Lower leg skin (tissue), 4 donors: ENCODE results near the gene CCDC9B. TPM values are rescaled to one million over a fixed set of nuclear protein-coding genes. Genes with fewer than 3 reads are reported as not detected.

Source experiments
- DNase-seq, 2 donors: peaks; one replicate each; pipeline ENCODE4 v3.0.0-alpha.2; 2019; ENCODE audit warnings: low spot score in 2 of 2
- H3K4me3 ChIP-seq: fragments of 200-600 bp; sonication (generic); 2 replicates; pipeline ENCODE4 v1.5.1; 2017; ENCODE audit warnings: mild to moderate bottlenecking, low read depth; ENCODE audit not compliant: poor library complexity, severe bottlenecking
- CTCF ChIP-seq, 3 donors: fragments of 450-650 bp; IDR thresholded peaks; one replicate each; pipeline ENCODE4 v1.5.1; 2016; ENCODE audit warnings: antibody characterized with exemption in 3 of 3, mild to moderate bottlenecking in 3 of 3, moderate library complexity in 2 of 3
- POLR2A ChIP-seq, 2 donors: fragments of 450-650 bp; IDR thresholded peaks; one replicate each; pipeline ENCODE4 v1.6.1; 2016 to 2017; ENCODE audit warnings: antibody characterized with exemption in 2 of 2, mild to moderate bottlenecking in 1 of 2, moderate library complexity in 1 of 2
- WGBS, 2 donors: methylation state at CpG; one replicate each; pipeline ENCODE4 v1.1.5; 2018; 5-methylcytosine and 5-hydroxymethylcytosine counted together
- intact Hi-C: fragments of 100-400 bp; cut with DNase I; formaldehyde crosslinking; loops from one replicate; pipeline ENCODE4 v1.15.0; 2023; ENCODE audit warnings: low total_unique reads
- total RNA-seq, 4 donors: library from RNA; depleted of rRNA; stranded (reverse); fragments of >200 nt; gene quantifications; one replicate each; pipeline ENCODE4 v1.1.0, GENCODE V29; 2016

Gene CCDC9B
- total RNA-seq, 4 donors from 2014 or later: 17.4 to 28.6 (median 24.7) TPM

DNA sequence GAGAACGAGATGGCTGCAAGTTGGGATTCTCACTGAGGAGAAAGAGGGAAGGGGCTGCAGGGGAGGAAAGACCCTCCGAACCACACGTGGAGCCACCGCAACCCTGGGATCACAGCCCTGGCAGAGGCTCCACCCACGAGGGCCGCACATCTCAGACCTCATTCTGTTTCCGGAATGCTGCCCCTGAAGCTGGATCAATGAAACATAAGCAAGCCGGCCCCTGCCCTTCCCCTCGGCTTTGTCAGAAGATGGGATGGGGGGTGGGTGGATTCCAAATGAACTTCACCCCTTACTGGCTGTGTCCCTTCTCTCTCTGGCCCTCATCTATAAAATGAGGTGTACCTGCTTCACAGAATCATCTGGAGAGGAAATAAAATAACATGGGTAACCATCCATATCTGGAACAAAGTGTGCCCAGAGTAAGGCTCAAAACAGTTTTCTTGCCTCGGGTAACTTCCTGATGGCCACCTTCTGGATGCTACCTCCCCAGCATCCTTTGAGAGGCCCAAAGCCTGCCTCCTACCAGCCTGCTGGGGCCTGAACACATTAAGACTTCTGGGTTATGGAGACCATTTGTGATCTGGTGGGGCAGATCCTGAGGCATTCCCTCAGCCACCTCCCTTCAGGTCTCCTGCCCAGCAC, 4.6 kb upstream of the CCDC9B start:
- no peak overlapping the region for H3K4me3 ChIP-seq
- WGBS, 2 donors: 68 to 75% methylated on average over 10 of the region's 10 CpGs
- no peak for DNase-seq
- intact Hi-C loops: no loop called here
- TF ChIP-seq CTCF (IDR thresholded peaks at IDR 0.05) (no peak), POLR2A (IDR thresholded peaks at IDR 0.05) (no peak)

- no peak for TF ChIP-seq POLR2A (IDR thresholded peaks at IDR 0.05)
- peak in 1 of 3 donors; percentile 21 for TF ChIP-seq CTCF (IDR thresholded peaks at IDR 0.05)
- DNase-seq: no peak
- H3K4me3 ChIP-seq: no peak overlapping the region
- WGBS, 2 donors: 26 to 30% methylated on average over 15 of the region's 15 CpGs
- intact Hi-C loops: no loop called here
Observed at GRCh38 chr15:40344631-40345120, 3.9 kb upstream of the CCDC9B start.

DNA sequence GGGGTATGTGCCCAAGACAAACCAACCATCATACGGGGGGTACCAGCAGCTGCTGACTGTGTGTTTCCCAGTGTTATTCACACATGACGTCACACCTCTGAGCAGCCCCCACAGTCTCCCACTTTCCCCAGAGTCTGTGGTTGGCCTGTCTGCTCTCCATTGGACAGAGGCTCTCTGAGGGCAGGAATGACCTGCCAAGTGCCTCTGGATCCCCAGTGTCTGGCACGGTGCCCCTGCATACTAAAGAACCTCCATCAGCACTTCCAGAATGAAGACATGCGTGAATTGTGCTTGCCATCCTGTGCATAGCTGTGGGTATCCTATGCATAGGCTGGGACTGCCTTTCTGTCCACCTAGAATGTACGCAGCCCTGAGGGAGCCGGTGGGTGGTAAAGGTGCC, 3.5 kb upstream of the CCDC9B start:
- no peak for DNase-seq
- WGBS, 2 donors: 45 to 48% methylated on average over 6 of the region's 6 CpGs
- intact Hi-C loops: no loop called here
- H3K4me3 ChIP-seq: no peak overlapping the region
- TF ChIP-seq POLR2A (IDR thresholded peaks at IDR 0.05) (no peak), CTCF (IDR thresholded peaks at IDR 0.05) (no peak)

- H3K4me3 ChIP-seq: no peak overlapping the region
- TF ChIP-seq POLR2A (IDR thresholded peaks at IDR 0.05) (no peak), CTCF (IDR thresholded peaks at IDR 0.05) (no peak)
- DNase-seq: no peak
- 76 to 80% methylated on average over 10 of the region's 10 CpGs for WGBS, 2 donors
- intact Hi-C loops: no loop called here
Observed at GRCh38 chr15:40343512-40343911, 2.8 kb upstream of the CCDC9B start.

DNA sequence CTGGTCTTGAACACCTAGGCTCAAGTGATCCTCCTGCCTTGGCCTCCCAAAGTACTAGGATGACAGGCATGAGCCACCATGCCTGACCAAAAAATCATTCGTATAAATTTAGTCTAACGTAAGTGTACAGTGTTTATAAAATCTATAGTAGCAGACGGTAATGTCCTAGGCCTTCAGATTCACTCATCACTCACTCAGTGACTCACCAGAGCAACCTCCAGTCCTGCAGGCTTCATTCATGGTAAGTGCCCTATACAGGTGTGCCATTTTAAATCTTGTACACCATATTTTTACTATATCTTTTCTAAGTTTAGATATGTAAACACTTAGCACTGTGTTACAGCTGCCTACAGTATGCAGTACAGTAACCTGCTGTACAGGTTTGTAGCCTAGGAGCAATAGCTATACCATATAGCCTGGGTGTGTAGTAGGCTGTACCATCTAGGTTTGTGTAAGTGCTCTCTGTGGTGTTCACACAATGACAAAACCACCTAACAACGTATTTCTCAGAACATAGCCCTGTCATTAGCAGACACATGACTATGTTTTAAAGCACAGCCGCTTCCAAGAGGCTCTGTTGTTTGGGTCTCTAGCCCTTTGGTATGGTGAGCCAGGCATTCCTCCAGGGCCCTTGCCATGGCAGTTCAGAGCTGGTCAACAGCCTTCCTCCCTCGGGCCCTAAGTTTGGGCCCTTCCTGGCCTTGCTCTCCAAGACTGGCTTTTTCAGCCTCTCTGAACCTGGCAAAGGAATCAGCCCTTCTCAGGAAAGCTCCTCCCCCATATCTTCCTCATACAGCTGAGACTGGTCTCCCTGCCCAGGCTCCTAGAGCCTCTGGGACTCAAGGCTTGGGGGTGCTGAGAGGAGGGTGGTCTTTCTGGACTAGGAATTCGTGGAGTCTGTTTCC, 1.9 kb upstream of the CCDC9B start:
- no peak overlapping the region for H3K4me3 ChIP-seq
- TF ChIP-seq POLR2A (IDR thresholded peaks at IDR 0.05) (no peak), CTCF (IDR thresholded peaks at IDR 0.05) (no peak)
- intact Hi-C loops: no loop called here
- no peak for DNase-seq
- WGBS, 2 donors: 57 to 61% methylated on average over 7 of the region's 7 CpGs
